ENCODE data around the gene PIGL.

DNA sequence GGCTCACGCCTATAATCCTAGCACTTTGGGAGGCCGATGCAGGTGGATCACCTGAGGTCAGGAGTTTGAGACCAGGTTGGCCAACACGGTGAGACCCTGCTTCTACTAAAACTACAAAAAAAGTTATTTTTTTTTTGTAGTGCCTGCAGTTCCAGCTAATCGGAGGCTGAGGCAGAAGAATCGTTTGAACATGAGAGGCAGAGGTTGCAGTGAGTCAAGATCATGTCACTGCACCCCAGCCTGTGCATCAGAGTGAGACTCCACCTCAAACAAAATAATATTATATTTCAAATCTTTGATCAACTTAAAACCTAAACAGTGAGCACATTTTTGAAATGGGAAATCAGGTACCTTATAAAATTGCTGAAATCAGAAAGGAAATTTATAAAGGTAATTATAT is 38.2 kb upstream of the PIGL start:
- TF ChIP-seq, protein P1, sequence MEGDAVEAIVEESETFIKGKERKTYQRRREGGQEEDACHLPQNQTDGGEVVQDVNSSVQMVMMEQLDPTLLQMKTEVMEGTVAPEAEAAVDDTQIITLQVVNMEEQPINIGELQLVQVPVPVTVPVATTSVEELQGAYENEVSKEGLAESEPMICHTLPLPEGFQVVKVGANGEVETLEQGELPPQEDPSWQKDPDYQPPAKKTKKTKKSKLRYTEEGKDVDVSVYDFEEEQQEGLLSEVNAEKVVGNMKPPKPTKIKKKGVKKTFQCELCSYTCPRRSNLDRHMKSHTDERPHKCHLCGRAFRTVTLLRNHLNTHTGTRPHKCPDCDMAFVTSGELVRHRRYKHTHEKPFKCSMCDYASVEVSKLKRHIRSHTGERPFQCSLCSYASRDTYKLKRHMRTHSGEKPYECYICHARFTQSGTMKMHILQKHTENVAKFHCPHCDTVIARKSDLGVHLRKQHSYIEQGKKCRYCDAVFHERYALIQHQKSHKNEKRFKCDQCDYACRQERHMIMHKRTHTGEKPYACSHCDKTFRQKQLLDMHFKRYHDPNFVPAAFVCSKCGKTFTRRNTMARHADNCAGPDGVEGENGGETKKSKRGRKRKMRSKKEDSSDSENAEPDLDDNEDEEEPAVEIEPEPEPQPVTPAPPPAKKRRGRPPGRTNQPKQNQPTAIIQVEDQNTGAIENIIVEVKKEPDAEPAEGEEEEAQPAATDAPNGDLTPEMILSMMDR (conservative IDR thresholded peaks at IDR 0.05) = no peak
- no peak for TF ChIP-seq EZH2 (IDR thresholded peaks at IDR 0.05; ENCODE audit: low read depth)

Data from PC-9 (cell line).